IPS-20b (cell line): Measurements from ENCODE around the gene NLRP9.

ENCODE experiments used
- H3K27ac ChIP-seq: one replicate; pipeline ENCODE4 v1.5.1; 2013; ENCODE audit warnings: low read length
- H3K27me3 ChIP-seq: 2 replicates; pipeline ENCODE4 v1.6.1; 2013; ENCODE audit warnings: mild to moderate bottlenecking, low read length, inconsistent platforms; ENCODE audit not compliant: insufficient read depth
- H3K36me3 ChIP-seq: 2 replicates; pipeline ENCODE4 v1.6.1; 2013; ENCODE audit warnings: low read depth, mild to moderate bottlenecking, inconsistent platforms, low read length, moderate library complexity; ENCODE audit not compliant: insufficient read depth
- H3K4me1 ChIP-seq: 2 replicates; pipeline ENCODE4 v1.6.1; 2013; ENCODE audit warnings: mild to moderate bottlenecking, control low read depth, inconsistent platforms, low read length, moderate library complexity; ENCODE audit not compliant: insufficient read depth
- H3K4me3 ChIP-seq: 2 replicates; pipeline ENCODE4 v1.5.1; 2013; ENCODE audit warnings: mild to moderate bottlenecking, low read length, inconsistent platforms
- H3K9ac ChIP-seq: 2 replicates; pipeline ENCODE4 v1.6.1; 2013; ENCODE audit warnings: low read depth, mild to moderate bottlenecking, inconsistent platforms, low read length, moderate library complexity
- H3K9me3 ChIP-seq: 2 replicates; pipeline ENCODE4 v1.6.1; 2013; ENCODE audit warnings: mild to moderate bottlenecking, low read depth, low read length, inconsistent platforms; ENCODE audit not compliant: insufficient read depth

Gene NLRP9

GRCh38 chr19:55674841-55675660 is 63.2 kb downstream of the NLRP9 start, which contains the start of gene EPN1:
Gene EPN1 (plus strand): TSS chr19:55675226. CDS start chr19:55678628, 3,402 bp downstream.
- Histone ChIP-seq H3K9ac (peak within 1 kb of the TSS; percentile 83), H3K4me3 (peak within 1 kb of the TSS; percentile 79), H3K9me3 (no peaks in the 10 kb centered on the region), H3K36me3 (peaks cover 49% of the 10 kb centered on the region), H3K27ac (peak within 1 kb of the TSS; percentile 31), H3K27me3 (no peaks in the 10 kb centered on the region), H3K4me1 (peaks cover 10% of the 10 kb centered on the region; the same call in 1 of the 2 replicates)

GRCh38 chr19:55674459-55674840 is 63.8 kb downstream of the NLRP9 start:
- H3K27me3 ChIP-seq: no peaks in the 10 kb centered on the region
- peak overlapping the region; percentile 79 for H3K4me3 ChIP-seq
- peaks cover 10% of the 10 kb centered on the region; the same call in 1 of the 2 replicates for H3K4me1 ChIP-seq
- no peaks in the 10 kb centered on the region for H3K9me3 ChIP-seq
- peak overlapping the region; percentile 79 for H3K9ac ChIP-seq
- H3K27ac ChIP-seq: peak overlapping the region; percentile 31
- H3K36me3 ChIP-seq: peaks cover 50% of the 10 kb centered on the region

GRCh38 chr19:55673889-55674288 is 64.3 kb downstream of the NLRP9 start:
- Histone ChIP-seq H3K36me3 (peaks cover 50% of the 10 kb centered on the region), H3K27ac (no peak overlapping the region), H3K27me3 (no peaks in the 10 kb centered on the region), H3K4me3 (no peak overlapping the region), H3K9me3 (no peaks in the 10 kb centered on the region), H3K4me1 (peaks cover 10% of the 10 kb centered on the region; the same call in 1 of the 2 replicates), H3K9ac (no peak overlapping the region)

- no peak overlapping the region for H3K27ac ChIP-seq
- peaks cover 50% of the 10 kb centered on the region for H3K36me3 ChIP-seq
- no peak overlapping the region for H3K4me3 ChIP-seq
- H3K4me1 ChIP-seq: peaks cover 10% of the 10 kb centered on the region; the same call in 1 of the 2 replicates
- H3K9me3 ChIP-seq: no peaks in the 10 kb centered on the region
- H3K9ac ChIP-seq: no peak overlapping the region
- H3K27me3 ChIP-seq: no peaks in the 10 kb centered on the region
These were observed 64.7 kb downstream of the NLRP9 start for GRCh38 chr19:55673465-55673864.

- Histone ChIP-seq H3K27me3 (no peaks in the 10 kb centered on the region), H3K4me1 (peaks cover 10% of the 10 kb centered on the region; the same call in 1 of the 2 replicates), H3K36me3 (peaks cover 54% of the 10 kb centered on the region), H3K9ac (no peak overlapping the region), H3K9me3 (no peaks in the 10 kb centered on the region), H3K27ac (no peak overlapping the region), H3K4me3 (no peak overlapping the region)
These were observed 65.8 kb downstream of the NLRP9 start for GRCh38 chr19:55672418-55672817.

GRCh38 chr19:55671054-55671378 is 67.2 kb downstream of the NLRP9 start:
- peaks cover 68% of the 10 kb centered on the region for H3K36me3 ChIP-seq
- H3K27ac ChIP-seq: no peak overlapping the region
- no peaks in the 10 kb centered on the region for H3K9me3 ChIP-seq
- H3K4me3 ChIP-seq: no peak overlapping the region
- no peaks in the 10 kb centered on the region for H3K27me3 ChIP-seq
- no peak overlapping the region for H3K9ac ChIP-seq
- peaks cover 9% of the 10 kb centered on the region; the same call in 1 of the 2 replicates for H3K4me1 ChIP-seq

GRCh38 chr19:55670280-55671053 is 67.7 kb downstream of the NLRP9 start:
- H3K4me3 ChIP-seq: no peak overlapping the region
- peaks cover 6% of the 10 kb centered on the region; the same call in 1 of the 2 replicates for H3K4me1 ChIP-seq
- H3K27ac ChIP-seq: no peak overlapping the region
- H3K9ac ChIP-seq: no peak overlapping the region
- H3K36me3 ChIP-seq: peaks cover 74% of the 10 kb centered on the region
- no peaks in the 10 kb centered on the region for H3K27me3 ChIP-seq
- no peaks in the 10 kb centered on the region for H3K9me3 ChIP-seq

- Histone ChIP-seq H3K4me3 (no peak overlapping the region), H3K36me3 (peaks cover 82% of the 10 kb centered on the region), H3K9me3 (no peaks in the 10 kb centered on the region), H3K27me3 (no peaks in the 10 kb centered on the region), H3K9ac (no peak overlapping the region), H3K27ac (no peak overlapping the region), H3K4me1 (peaks cover 6% of the 10 kb centered on the region; the same call in 1 of the 2 replicates)
These were observed 68.6 kb downstream of the NLRP9 start for GRCh38 chr19:55669418-55670279.

GRCh38 chr19:55668603-55669348 is 69.4 kb downstream of the NLRP9 start:
- Histone ChIP-seq H3K9ac (no peak overlapping the region), H3K9me3 (no peaks in the 10 kb centered on the region), H3K27me3 (no peaks in the 10 kb centered on the region), H3K27ac (no peak overlapping the region), H3K4me3 (no peak overlapping the region), H3K36me3 (peaks cover 90% of the 10 kb centered on the region), H3K4me1 (peaks cover 6% of the 10 kb centered on the region; the same call in 1 of the 2 replicates)

GRCh38 chr19:55667958-55668357 is 70.2 kb downstream of the NLRP9 start:
- Histone ChIP-seq H3K4me1 (no peaks in the 10 kb centered on the region), H3K27me3 (no peaks in the 10 kb centered on the region), H3K36me3 (peaks cover 90% of the 10 kb centered on the region), H3K27ac (no peak overlapping the region), H3K9ac (no peak overlapping the region), H3K9me3 (no peaks in the 10 kb centered on the region), H3K4me3 (no peak overlapping the region)

GRCh38 chr19:55667511-55667910 is 70.7 kb downstream of the NLRP9 start:
- no peak overlapping the region for H3K4me3 ChIP-seq
- H3K27ac ChIP-seq: no peak overlapping the region
- no peaks in the 10 kb centered on the region for H3K27me3 ChIP-seq
- no peak overlapping the region for H3K9ac ChIP-seq
- H3K4me1 ChIP-seq: no peaks in the 10 kb centered on the region
- H3K36me3 ChIP-seq: peaks cover 91% of the 10 kb centered on the region
- H3K9me3 ChIP-seq: no peaks in the 10 kb centered on the region
